H54 (cell line): ENCODE measurements around the gene HOXB6.

Source experiments
- DNase-seq: peaks from one replicate; pipeline ENCODE4 v3.0.0; 2011; ENCODE audit warnings: low spot score, mixed read lengths; ENCODE audit not compliant: insufficient read length
- FAIRE-seq: peaks from 3 replicates; lab custom pipeline; 2011; peaks lifted over from hg19 to GRCh38; lab: Jason Lieb, UNC
- POLR2A ChIP-seq: IDR thresholded peaks from 2 replicates; pipeline ENCODE4 v1.6.1; 2011; ENCODE audit warnings: low read depth, mild to moderate bottlenecking, low read length

HOXB6 gene

GRCh38 chr17:48593840-48594537 is 10.8 kb downstream of the HOXB6 start:
- FAIRE-seq: no peak
- no peak for DNase-seq
- peak; percentile 41 for TF ChIP-seq POLR2A

DNA sequence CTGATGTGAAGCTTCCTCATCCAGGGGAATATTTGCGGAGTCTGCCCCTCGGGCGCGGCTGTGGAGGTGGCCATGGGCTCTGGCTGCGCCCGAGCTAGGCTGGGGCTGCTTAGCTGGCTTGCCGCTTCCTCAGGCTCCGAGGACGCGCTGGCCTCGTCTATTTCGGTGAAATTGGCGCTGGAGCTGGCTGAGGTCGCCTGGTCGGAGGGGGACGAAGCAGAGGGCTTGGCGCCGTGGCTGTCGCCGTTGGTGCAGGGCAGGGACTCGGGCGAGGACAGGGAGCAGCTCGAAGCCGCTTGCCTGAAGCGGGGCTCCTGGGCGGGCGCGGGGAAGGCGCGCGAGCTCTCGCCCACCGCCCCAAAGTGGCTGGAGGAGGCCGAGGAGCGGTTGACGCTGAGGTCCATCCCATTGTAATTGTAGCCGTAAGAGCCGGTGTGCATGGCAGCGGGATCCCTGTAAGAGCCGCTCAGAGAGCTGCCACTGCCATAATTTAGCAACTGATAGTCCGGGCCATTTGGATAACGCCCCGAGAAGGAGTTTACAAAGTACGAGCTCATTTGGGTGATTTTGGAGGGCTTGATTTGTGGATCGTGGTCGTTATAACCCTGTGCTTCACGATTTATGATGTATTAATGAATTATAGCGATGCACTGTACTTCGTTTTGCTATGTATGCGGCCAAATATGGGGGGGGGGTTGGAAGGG is 11.5 kb downstream of the HOXB6 start, which contains the start of gene HOXB5:
Gene HOXB5 (minus strand): TSS at position 654 of the 704 bp plus-strand sequence. CDS start 97 bp downstream, at position 557.
- DNase-seq (no peak), FAIRE-seq (no peak)
- no peak; the same call in 1 of the 2 replicates for TF ChIP-seq POLR2A

- DNase-seq (no peak), FAIRE-seq (no peak)
- TF ChIP-seq POLR2A: no peak
Measured at GRCh38 chr17:48592577-48592976, 12.2 kb downstream of the HOXB6 start.

GRCh38 chr17:48592057-48592514 is 12.7 kb downstream of the HOXB6 start:
- DNase-seq: no peak
- TF ChIP-seq POLR2A: no peak
- no peak for FAIRE-seq

- no peak for TF ChIP-seq POLR2A
- no peak for FAIRE-seq
Measured at GRCh38 chr17:48591255-48592056, 13.3 kb downstream of the HOXB6 start.

DNA sequence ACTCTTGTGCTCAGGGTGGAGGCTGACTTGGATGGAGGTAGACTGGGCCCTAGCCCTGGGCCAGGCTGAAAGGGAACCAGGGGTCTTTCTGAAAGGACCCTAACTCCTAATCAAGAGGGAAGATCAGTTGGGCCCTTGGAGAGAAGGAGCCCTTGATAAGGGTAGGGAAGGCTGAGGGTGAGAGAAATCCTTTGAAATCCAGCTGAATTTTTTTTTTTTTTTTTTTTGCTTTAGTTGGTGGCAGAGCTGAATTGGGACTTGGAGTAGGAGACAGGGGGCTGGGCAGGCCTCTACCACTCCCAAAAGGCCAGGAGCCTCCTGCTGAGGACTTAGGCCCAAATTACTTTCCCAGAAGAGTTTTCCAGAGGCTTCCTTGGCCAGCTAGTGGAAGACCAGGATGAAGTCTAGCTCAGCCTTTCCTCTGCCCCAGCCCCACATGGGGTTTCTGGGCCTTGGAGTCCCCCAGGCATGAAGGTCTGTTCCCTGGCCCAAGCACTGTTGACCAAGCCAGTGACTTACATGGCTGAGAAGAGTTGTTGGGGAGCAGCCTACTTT is 14.1 kb downstream of the HOXB6 start:
- FAIRE-seq (no peak), DNase-seq (no peak)
- no peak for TF ChIP-seq POLR2A

More at GRCh38 chr17:48591255-48592056, 13.3 kb downstream of the HOXB6 start:
- no peak for DNase-seq

DNA sequence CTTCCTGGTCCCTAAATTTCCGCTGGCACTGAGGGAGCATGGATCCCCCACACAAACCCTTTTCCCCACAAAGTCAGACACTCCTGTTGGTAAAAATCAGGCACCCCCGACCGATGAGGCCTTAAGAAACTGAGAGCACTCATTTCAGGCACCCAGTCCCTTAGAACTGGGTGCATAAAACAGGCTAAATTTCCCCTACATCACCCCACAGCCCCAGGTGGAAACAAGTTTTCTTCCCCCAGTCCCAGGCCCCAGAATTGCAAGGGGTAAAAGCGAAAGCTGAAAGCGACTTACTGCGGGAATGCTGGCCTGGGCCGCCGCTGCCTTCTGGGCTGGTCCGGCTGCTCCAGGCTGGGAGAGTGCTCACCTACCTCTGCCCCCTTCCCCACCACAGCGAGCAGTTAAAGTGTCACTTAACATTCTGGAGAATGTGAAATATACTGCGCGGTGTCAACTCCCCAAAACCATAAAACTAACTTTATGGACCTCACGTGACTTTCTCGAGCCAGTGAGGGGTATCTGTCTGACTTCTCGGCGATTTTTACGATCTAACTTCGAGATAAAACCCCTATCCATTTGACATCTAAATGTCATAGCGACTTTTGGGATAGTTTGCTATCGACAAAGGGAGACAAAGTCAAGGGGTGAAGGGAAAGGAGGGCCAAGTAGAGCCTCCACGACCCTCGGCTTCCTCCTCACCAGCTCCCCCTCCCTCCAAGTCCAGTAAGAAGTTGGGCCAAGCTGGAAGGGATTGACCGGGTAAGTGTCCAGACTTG is 14.8 kb downstream of the HOXB6 start, which contains the start of gene HOXB3:
Gene HOXB3 (minus strand): TSS at position 411 of the 776 bp plus-strand sequence. CDS start 37,767 bp downstream, outside the sequence.
- FAIRE-seq (no peak), DNase-seq (no peak)
- peak; percentile 76 for TF ChIP-seq POLR2A

- DNase-seq (no peak), FAIRE-seq (no peak)
- TF ChIP-seq POLR2A: no peak
Measured at GRCh38 chr17:48589060-48589830, 15.5 kb downstream of the HOXB6 start.

- TF ChIP-seq POLR2A: no peak
- DNase-seq (no peak), FAIRE-seq (no peak)
Measured at GRCh38 chr17:48588528-48588927, 16.3 kb downstream of the HOXB6 start.

- no peak for DNase-seq
- TF ChIP-seq POLR2A: no peak
- no peak for FAIRE-seq
Measured at GRCh38 chr17:48588074-48588415, 16.7 kb downstream of the HOXB6 start.

DNA sequence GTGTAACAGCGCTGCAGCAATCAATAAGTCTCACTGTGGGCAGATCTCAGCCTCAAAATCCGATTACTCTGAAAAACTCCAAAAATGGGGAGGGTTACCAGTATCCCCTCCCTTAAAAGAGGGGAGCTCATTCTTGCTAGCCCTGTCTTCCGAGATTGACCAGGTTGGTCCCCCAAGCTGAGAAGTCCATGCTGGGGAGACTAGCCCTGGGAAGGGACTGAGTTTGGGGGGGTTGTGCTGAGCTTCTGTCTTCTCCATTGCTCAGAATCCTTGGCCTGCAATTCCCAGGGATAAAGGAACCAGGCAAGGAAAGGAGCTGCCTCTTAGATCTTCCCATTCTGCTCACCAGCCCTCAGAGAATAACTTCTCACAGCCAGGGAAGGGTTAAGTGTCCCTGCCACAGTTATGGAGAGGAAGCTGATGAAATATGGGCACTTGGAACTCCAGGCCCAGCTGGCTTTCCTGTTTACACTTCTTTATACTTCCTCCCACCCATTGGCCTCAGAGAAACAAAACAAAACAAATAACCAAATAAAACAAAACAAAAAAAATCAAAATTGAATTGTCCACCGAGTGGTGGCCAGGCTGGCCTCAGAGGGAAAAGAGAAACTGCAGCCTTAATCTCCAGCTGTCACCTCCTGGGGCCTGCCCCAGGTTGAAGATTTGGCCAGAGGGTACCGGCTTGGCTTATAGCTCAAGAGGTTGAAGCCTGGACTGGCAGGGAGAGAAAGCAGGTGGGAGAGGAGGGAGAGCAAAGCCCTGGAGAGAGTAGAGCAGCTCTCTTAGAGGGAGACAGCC is 17.3 kb downstream of the HOXB6 start:
- no peak for TF ChIP-seq POLR2A
- DNase-seq: no peak
- FAIRE-seq: no peak
